Measurements from ENCODE around the gene NCOA4. TPM values are rescaled to one million over a fixed set of nuclear protein-coding genes. Genes with fewer than 3 reads are reported as not detected.

NCOA4 gene
- total RNA-seq, 4 donors from 2014 or later: 140 to 189 (median 160) TPM

GRCh38 chr10:46019177-46019528 lies 11.3 kb downstream of the NCOA4 start:
- peak; percentile 85 to 86 for DNase-seq
- peak overlapping the region; percentile 2 to 89 (median 12) for H3K27ac ChIP-seq
- no peak overlapping the region for H3K4me3 ChIP-seq (replicated peaks in 1 of 3)
- peaks cover 7 to 8% of the 10 kb centered on the region in 2 donors for H3K36me3 ChIP-seq
- peak in 1 of 2 donors; percentile 21 for TF ChIP-seq POLR2A (IDR thresholded peaks at IDR 0.05)
- TF ChIP-seq CTCF (IDR thresholded peaks at IDR 0.05): no peak
- WGBS, 2 donors: 47 to 61% methylated on average over 3 of the region's 3 CpGs
- H3K4me1 ChIP-seq: peaks cover 40 to 58% of the 10 kb centered on the region in 2 donors
- intact Hi-C loops (cut with DNase I): no loop called here
- H3K9me3 ChIP-seq: no peaks in the 10 kb centered on the region
- no peaks in the 10 kb centered on the region for H3K27me3 ChIP-seq

- H3K27me3 ChIP-seq: no peaks in the 10 kb centered on the region
- TF ChIP-seq POLR2A (IDR thresholded peaks at IDR 0.05): no peak
- no peak for TF ChIP-seq CTCF (IDR thresholded peaks at IDR 0.05)
- H3K4me3 ChIP-seq (replicated peaks in 1 of 3): no peak overlapping the region
- WGBS, 2 donors: 48 to 66% methylated on average over 2 of the region's 2 CpGs
- DNase-seq: no peak
- intact Hi-C loops (cut with DNase I): no loop called here
- no peaks in the 10 kb centered on the region for H3K9me3 ChIP-seq
- peaks cover 13% of the 10 kb centered on the region in 2 donors for H3K36me3 ChIP-seq
- peaks cover 37 to 58% of the 10 kb centered on the region in 2 donors for H3K4me1 ChIP-seq
- H3K27ac ChIP-seq: peak overlapping the region in 2 of 3 donors; percentile 2 to 89
Observed at GRCh38 chr10:46018453-46019176, 11.8 kb downstream of the NCOA4 start.

DNA sequence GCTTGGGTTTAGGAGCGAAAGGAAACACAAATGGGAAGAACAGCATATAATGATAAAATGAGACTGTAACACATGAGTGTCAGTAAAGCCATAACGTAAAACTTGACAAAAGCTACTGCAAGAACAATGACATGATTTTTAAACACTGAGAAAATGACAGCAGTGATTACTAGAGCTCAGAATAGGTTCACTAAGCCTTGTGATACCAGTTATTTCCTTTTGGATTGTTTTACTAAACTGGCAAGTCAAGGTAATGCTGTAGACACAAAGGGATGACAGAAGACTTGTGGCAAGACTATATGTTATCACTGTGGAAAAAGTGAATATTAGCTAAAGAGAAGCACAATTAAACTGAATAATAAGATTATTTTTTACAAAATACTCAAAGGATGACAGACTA lies 12.7 kb downstream of the NCOA4 start:
- no peak overlapping the region for H3K4me3 ChIP-seq (replicated peaks in 1 of 3)
- TF ChIP-seq CTCF (IDR thresholded peaks at IDR 0.05): no peak
- no peak for TF ChIP-seq POLR2A (IDR thresholded peaks at IDR 0.05)
- peaks cover 17 to 22% of the 10 kb centered on the region in 2 donors for H3K36me3 ChIP-seq
- 93 to 94% methylated on average over 2 of the region's 2 CpGs for WGBS, 2 donors
- no peak overlapping the region for H3K27ac ChIP-seq
- H3K4me1 ChIP-seq: peaks cover 32 to 56% of the 10 kb centered on the region in 2 donors
- intact Hi-C loops (cut with DNase I): no loop called here
- H3K27me3 ChIP-seq: no peaks in the 10 kb centered on the region
- no peaks in the 10 kb centered on the region for H3K9me3 ChIP-seq
- no peak for DNase-seq

- intact Hi-C loops (cut with DNase I): no loop called here
- TF ChIP-seq POLR2A (IDR thresholded peaks at IDR 0.05): no peak
- peaks cover 23 to 47% of the 10 kb centered on the region in 2 donors for H3K4me1 ChIP-seq
- DNase-seq: no peak
- H3K36me3 ChIP-seq: peaks cover 26 to 28% of the 10 kb centered on the region in 2 donors
- WGBS, 2 donors: 91 to 95% methylated on average over 1 of the region's 1 CpG
- no peaks in the 10 kb centered on the region for H3K27me3 ChIP-seq
- H3K27ac ChIP-seq: no peak overlapping the region
- no peaks in the 10 kb centered on the region for H3K9me3 ChIP-seq
- H3K4me3 ChIP-seq (replicated peaks in 1 of 3): no peak overlapping the region
Observed at GRCh38 chr10:46016811-46017210, 13.6 kb downstream of the NCOA4 start.

DNA sequence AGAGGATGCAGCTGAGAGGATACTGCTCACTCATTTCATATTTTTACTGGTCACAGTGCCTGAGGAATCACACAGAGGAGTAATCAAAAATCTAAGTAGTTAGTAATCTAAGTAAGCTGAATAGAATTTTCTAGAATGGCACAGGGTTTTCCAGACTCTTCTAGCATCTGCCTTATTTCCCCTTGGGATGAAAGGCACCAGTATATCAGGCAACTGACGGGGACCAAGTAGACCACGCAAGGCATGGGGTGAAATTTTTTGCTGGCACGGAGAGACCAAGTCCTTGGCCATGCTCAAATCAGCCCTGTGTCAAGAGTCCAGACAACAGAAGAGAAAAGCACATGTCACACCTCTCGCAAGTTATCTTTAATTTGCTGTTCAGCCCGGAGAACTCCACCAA lies 14.2 kb downstream of the NCOA4 start:
- H3K4me3 ChIP-seq (replicated peaks in 1 of 3): no peak overlapping the region
- peaks cover 32 to 33% of the 10 kb centered on the region in 2 donors for H3K36me3 ChIP-seq
- TF ChIP-seq POLR2A (IDR thresholded peaks at IDR 0.05) (no peak), CTCF (IDR thresholded peaks at IDR 0.05) (no peak)
- intact Hi-C loops (cut with DNase I): no loop called here
- H3K9me3 ChIP-seq: no peaks in the 10 kb centered on the region
- 92 to 93% methylated on average over 5 of the region's 5 CpGs for WGBS, 2 donors
- H3K27me3 ChIP-seq: no peaks in the 10 kb centered on the region
- H3K27ac ChIP-seq: no peak overlapping the region
- peaks cover 19 to 46% of the 10 kb centered on the region in 2 donors for H3K4me1 ChIP-seq
- DNase-seq: no peak
